ENCODE results near the gene SLC39A3.
"Not testable (repeated sequence)": the region's sequence is repeated elsewhere in the genome, so short reads cannot be mapped to it uniquely, and the experiment has no call there.

Gene SLC39A3

GRCh38 chr19:2722541-2723344 lies 17.1 kb downstream of the SLC39A3 start:
- no peak for DNase-seq (ENCODE audit: low read depth in 2 of 2)

GRCh38 chr19:2721570-2722540 lies 18.0 kb downstream of the SLC39A3 start:
- DNase-seq (ENCODE audit: low read depth in 2 of 2), result no peak

GRCh38 chr19:2720777-2721569 lies 18.8 kb downstream of the SLC39A3 start, which contains the start of gene DIRAS1:
TSS of gene DIRAS1 (minus strand) at chr19:2721372. CDS start at chr19:2717806, 3,566 bp downstream.
- no peak for DNase-seq (ENCODE audit: low read depth in 2 of 2)

- DNase-seq (ENCODE audit: low read depth in 2 of 2), result no peak
These were observed 19.7 kb downstream of the SLC39A3 start for GRCh38 chr19:2719920-2720776.

DNA sequence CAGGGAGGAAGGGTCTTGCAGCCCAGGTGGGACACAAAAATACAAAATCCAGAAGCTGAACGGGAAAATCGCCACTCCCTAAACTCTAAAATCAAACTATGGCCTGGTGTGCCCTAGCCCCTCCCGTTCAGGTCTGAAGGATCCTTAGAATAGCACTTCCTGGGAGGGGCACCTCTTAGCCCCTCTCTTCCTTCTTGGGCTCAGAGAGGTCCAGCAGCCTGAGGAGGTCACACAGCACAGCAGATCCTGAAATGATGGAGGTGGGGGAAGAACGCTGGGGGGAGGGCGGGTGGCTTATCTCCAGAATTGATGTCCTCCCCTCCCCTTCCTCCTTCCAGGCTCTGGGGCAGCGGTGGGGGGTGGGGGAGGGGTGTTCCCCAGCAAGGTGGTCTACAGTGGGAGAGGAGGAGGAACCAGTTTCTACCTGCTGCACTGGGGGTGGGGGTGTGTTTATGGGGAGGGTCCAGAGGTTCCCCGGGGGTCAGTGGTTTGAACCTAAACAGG lies 20.5 kb downstream of the SLC39A3 start:
- DNase-seq (ENCODE audit: low read depth in 2 of 2), result no peak

GRCh38 chr19:2717638-2718541 lies 21.9 kb downstream of the SLC39A3 start:
- no peak for DNase-seq (ENCODE audit: low read depth in 2 of 2)

- no peak for DNase-seq (ENCODE audit: low read depth in 2 of 2)
These were observed 22.8 kb downstream of the SLC39A3 start for GRCh38 chr19:2716722-2717637.

DNA sequence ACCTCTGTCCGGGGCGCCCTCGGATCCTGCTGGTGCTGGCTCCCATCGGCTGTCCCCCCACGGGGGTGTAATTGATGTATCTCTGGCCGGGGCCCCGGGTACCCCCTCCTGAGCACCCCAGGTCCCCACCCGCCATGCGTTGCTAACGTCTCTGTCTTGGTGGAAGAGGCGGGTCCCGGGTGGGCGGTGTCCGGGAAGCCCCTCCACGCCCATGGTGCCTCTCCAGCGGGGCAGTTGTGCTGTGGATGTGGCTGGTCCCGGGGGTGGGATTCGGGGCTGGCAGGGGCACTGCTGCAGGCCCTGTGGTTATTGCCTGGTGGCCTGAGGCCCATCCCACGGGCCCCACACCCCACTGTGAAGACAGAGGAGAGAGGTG lies 23.6 kb downstream of the SLC39A3 start:
- no peak for DNase-seq (ENCODE audit: low read depth in 2 of 2)

DNA sequence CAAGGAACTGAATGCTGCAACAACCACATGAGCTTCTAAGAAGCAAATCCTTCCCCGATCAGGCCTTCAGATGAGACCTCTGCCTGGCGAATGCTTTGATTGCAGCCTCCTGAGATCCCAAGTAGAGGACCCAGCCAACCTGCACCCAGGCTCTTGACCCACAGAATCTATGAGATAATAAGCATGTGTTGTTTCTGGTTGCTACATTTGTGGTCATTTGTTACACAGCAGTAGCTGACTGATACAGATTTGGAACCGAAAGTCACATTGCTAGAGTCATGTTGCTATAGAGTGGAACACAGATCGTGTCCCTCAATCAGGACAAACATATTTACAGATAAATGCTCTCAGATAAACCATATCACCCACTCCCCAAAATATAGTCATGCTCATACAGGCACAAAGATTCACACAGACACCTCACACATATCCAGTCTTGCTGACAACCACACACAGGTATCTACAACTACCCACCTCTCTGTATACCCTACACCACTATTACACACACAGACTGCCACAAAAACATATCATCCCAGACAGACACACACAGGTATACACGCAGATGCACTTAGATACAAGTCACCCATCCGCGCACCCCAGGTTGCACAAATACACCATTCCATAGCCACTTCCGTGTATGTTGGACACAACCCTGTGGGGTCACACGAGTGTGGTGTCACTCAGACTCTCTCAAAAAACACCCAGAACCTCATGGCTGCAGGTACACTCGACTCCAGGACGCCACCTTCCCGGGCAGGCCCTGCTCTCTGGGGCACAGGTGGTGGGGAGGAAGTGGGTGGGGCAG lies 24.1 kb downstream of the SLC39A3 start:
- DNase-seq (ENCODE audit: low read depth in 2 of 2), result no peak

DNA sequence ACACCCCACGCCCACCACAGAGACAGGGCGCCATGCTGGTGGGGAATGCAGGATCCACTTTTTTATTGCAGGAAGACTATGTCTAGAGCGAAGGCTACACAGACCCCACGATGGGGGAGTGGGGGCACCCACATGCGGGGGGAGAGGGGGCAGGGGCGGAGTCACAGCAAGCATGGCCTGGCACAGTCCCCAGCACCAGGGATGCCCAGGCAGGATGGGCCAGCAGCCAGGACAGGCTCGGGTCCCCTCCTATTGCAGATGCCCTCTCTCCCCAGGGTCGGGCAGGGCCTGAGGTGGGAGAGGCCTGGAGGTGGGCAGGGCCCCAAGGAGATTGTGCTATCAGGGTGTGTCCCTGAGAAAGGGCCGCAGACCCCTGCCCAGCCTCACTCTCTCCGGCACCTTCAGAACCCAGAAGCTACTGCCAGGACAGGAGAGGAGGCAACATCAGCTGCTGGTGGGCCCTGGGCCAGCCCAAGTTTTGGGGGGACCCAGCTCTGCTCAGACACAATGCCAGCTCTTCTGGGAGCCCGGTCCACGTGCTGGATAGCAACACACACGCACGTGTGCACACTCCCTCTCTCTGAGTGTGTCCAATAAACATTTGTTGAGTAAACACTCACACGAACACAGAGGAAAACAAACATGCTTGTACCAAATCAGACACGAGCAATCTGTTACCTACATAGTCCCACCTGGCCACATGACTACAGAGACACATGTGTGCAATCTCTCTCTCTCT lies 25.1 kb downstream of the SLC39A3 start:
- no peak for DNase-seq (ENCODE audit: low read depth in 2 of 2)

DNA sequence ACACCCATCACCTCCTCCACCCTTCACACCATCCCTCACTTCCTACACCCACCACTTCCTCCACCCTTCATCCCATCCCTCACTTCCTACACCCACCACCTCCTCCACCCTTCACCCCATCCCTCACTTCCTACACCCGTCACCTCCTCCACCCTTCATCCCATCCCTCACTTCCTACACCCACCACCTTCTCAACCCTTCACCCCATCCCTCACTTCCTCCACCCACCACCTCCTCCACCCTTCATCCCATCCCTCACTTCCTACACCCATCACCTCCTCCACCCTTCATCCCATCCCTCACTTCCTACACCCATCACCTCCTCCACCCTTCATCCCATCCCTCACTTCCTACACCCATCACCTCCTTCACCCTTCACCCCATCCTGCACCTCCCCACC lies 25.7 kb downstream of the SLC39A3 start:
- DNase-seq (ENCODE audit: low read depth in 2 of 2), result not testable (repeated sequence)

GRCh38 chr19:2713170-2713569 lies 26.6 kb downstream of the SLC39A3 start:
- DNase-seq (ENCODE audit: low read depth in 2 of 2), result not testable (repeated sequence)

GRCh38 chr19:2711875-2712205 lies 28.0 kb downstream of the SLC39A3 start:
- DNase-seq (ENCODE audit: low read depth in 2 of 2), result no peak

- DNase-seq (ENCODE audit: low read depth in 2 of 2), result no peak
These were observed 28.5 kb downstream of the SLC39A3 start for GRCh38 chr19:2711172-2711874.

GRCh38 chr19:2706251-2706650 lies 33.6 kb downstream of the SLC39A3 start:
- DNase-seq (ENCODE audit: low read depth in 2 of 2), result no peak

- no peak for DNase-seq (ENCODE audit: low read depth in 2 of 2)
These were observed 36.1 kb downstream of the SLC39A3 start for GRCh38 chr19:2703691-2704216.
